Breast epithelium (tissue), 4 donors: Measurements from ENCODE around the gene SMIM20. TPM values are rescaled to one million over a fixed set of nuclear protein-coding genes. Genes with fewer than 3 reads are reported as not detected.

Experiments used
- DNase-seq, 2 donors: peaks; one replicate each; pipeline ENCODE4 v3.0.0-alpha.2; 2019; ENCODE audit warnings: low spot score in 2 of 2
- H3K27ac ChIP-seq, 2 donors: fragments of 200-600 bp; sonication (generic) in 1 of 2; one replicate each; pipeline ENCODE4 v1.5.1; 2016 to 2019; ENCODE audit warnings: mild to moderate bottlenecking in 1 of 2
- H3K27me3 ChIP-seq, 2 donors: fragments of 200-600 bp; sonication (generic) in 1 of 2; one replicate each; pipeline versions ENCODE4 v1.5.1 to v1.6.0; 2017 to 2019; ENCODE audit warnings: control low read depth in 1 of 2, mild to moderate bottlenecking in 1 of 2
- H3K36me3 ChIP-seq: fragments of 200-600 bp; one replicate; pipeline ENCODE4 v1.5.1; 2019
- H3K4me1 ChIP-seq, 2 donors: fragments of 200-600 bp; sonication (generic); one replicate each; pipeline ENCODE4 v1.5.1; 2016 to 2019; ENCODE audit warnings: control low read depth in 1 of 2
- H3K4me3 ChIP-seq, 3 donors: fragments of 200-600 bp; sonication (generic); 1 replicate in 2 of 3; 2 replicates in 1 of 3; pipeline ENCODE4 v1.5.1; 2016 to 2019; ENCODE audit warnings: mild to moderate bottlenecking in 3 of 3, moderate library complexity in 2 of 3
- H3K9me3 ChIP-seq, 2 donors: fragments of 200-600 bp; sonication (generic) in 1 of 2; one replicate each; pipeline ENCODE4 v1.5.1; 2016 to 2019; ENCODE audit warnings: control low read depth in 1 of 2
- POLR2A ChIP-seq: fragments of 450-650 bp; IDR thresholded peaks from one replicate; pipeline ENCODE4 v1.6.1; 2016; ENCODE audit warnings: antibody characterized with exemption, mild to moderate bottlenecking, moderate library complexity
- POLR2AphosphoS5 ChIP-seq, 3 donors: sonication (generic); formaldehyde crosslinking; IDR thresholded peaks; one replicate each; pipeline ENCODE4 v1.6.1; 2017; ENCODE audit warnings: antibody characterized with exemption in 3 of 3
- intact Hi-C: fragments of 100-400 bp; cut with DNase I; formaldehyde crosslinking; loops from one replicate; pipeline ENCODE4 v1.15.1; 2023; ENCODE audit warnings: low total_unique reads
- total RNA-seq, 3 donors: library from RNA; depleted of rRNA; stranded (reverse); fragments of >200 nt; gene quantifications; one replicate each; pipeline ENCODE4 v1.1.0, GENCODE V29; 2016
- TF ChIP-seq, protein P1 (sequence below), 3 donors: fragments of 450-650 bp; IDR thresholded peaks; one replicate each; pipeline ENCODE4 v1.5.1; 2016 to 2017; ENCODE audit warnings: antibody characterized with exemption in 3 of 3, mild to moderate bottlenecking in 3 of 3, moderate library complexity in 3 of 3

The SMIM20 gene
- total RNA-seq, 3 donors from 2014 or later: 26.9 to 37.0 (median 29.2) TPM

DNA sequence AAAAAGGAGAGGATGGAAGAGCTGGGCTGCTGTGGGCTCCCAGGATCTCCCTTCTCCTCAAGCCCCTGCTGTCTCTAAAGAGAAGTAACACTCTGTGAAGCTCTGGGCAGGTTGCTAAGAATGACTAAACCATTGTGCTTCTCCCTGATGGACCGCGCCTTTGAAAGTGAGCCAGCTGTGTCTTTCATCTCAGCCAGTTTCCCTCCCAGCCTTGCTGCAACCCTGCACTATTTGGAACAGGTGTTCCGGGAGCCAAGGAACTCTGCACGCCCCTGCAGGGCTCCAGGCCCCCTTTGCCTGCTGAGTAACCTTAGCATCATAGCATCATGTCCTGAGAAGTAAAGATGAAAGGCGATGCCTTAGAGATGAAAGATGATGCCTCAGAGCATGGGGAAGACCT is 39.7 kb downstream of the SMIM20 start:
- no peak for DNase-seq
- Histone ChIP-seq H3K4me1 (no peaks in the 10 kb centered on the region), H3K27me3 (no peaks in the 10 kb centered on the region)

DNA sequence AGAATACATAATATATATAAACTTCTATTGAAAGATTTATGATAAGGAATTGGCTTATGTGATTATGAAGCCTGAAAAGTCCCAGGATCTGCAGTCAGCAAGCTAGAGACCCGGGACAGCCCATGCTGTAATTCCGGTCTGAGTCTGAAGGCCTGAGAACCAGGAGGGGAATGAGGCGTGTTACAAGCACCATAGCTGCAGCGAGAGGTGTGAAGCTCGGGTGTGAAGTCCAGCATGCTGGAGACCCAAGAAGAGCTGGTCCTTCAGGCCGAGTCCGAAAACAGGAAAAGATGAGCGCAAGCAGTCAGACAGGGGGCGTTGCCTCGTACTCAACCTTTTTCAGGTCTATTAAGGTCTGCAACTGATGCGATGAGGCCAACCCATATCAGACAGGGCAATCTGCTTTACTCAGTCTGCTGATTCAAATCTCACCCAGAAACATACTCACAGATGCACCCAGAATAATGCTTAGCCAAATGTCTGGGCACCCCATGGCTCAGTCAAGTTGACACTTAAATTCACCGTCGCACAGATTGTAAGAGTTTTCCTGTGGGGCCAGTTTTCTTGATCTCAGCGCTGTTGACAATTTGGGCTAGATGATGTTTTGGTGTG is 40.4 kb downstream of the SMIM20 start:
- Histone ChIP-seq H3K27ac (no peak overlapping the region), H3K36me3 (no peaks in the 10 kb centered on the region), H3K4me3 (no peak overlapping the region), H3K4me1 (no peaks in the 10 kb centered on the region), H3K27me3 (no peaks in the 10 kb centered on the region), H3K9me3 (no peaks in the 10 kb centered on the region)
- TF ChIP-seq, protein P1, sequence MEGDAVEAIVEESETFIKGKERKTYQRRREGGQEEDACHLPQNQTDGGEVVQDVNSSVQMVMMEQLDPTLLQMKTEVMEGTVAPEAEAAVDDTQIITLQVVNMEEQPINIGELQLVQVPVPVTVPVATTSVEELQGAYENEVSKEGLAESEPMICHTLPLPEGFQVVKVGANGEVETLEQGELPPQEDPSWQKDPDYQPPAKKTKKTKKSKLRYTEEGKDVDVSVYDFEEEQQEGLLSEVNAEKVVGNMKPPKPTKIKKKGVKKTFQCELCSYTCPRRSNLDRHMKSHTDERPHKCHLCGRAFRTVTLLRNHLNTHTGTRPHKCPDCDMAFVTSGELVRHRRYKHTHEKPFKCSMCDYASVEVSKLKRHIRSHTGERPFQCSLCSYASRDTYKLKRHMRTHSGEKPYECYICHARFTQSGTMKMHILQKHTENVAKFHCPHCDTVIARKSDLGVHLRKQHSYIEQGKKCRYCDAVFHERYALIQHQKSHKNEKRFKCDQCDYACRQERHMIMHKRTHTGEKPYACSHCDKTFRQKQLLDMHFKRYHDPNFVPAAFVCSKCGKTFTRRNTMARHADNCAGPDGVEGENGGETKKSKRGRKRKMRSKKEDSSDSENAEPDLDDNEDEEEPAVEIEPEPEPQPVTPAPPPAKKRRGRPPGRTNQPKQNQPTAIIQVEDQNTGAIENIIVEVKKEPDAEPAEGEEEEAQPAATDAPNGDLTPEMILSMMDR (IDR thresholded peaks at IDR 0.05): no peak
- TF ChIP-seq POLR2AphosphoS5 (IDR thresholded peaks at IDR 0.05) (no peak), POLR2A (no peak)
- no peak for DNase-seq
- intact Hi-C loops: no loop called here

More for the DNA sequence above, 39.7 kb downstream of the SMIM20 start:
- Histone ChIP-seq H3K4me3 (no peak overlapping the region), H3K36me3 (no peaks in the 10 kb centered on the region), H3K9me3 (no peaks in the 10 kb centered on the region), H3K27ac (no peak overlapping the region)
- TF ChIP-seq POLR2A (no peak), POLR2AphosphoS5 (IDR thresholded peaks at IDR 0.05) (no peak)
- TF ChIP-seq, protein P1 (IDR thresholded peaks at IDR 0.05): no peak
- intact Hi-C loops: no loop called here

DNA sequence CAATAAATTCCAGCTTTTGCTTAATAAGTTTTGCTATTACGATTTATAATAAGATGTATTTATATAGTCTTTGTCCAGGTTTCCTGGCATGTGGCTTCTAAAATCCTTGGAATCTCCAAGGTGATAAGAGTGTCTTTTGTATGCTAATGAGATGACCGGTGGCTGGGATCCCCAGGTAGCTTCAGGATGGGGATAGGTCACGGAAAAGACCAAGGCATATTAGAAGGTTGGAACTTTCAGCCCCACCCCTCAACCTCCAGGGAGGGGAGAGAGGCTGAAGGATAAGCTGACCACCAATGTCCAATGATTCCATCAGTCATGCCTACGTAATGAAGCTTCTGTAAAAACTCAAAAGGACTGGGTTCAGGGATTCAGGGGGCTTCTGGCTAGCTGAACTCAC is 41.7 kb downstream of the SMIM20 start:
- no peak overlapping the region for H3K27ac ChIP-seq
- TF ChIP-seq POLR2A: no peak
- no peak for TF ChIP-seq POLR2AphosphoS5 (IDR thresholded peaks at IDR 0.05)
- TF ChIP-seq, protein P1 (IDR thresholded peaks at IDR 0.05): no peak

DNA sequence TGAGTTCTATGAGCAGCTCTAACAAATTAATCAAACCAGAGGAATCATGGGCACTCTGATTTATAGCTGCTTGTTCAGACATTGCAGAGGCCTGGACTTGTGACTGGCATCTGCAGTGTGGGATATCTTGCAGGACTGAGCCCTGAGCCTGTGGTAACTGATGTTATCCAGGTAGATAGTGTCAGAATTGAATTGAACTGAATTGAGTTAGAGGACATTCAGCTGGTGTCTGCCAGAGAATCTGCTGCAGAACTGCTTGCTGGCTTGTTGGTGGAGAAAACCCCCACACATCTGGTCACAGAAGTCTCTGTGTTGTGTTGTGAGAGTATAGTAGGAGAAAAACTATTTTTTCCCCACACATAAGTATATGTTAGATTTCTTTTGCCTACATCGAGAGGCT is 42.2 kb downstream of the SMIM20 start:
- Histone ChIP-seq H3K36me3 (no peaks in the 10 kb centered on the region), H3K4me1 (no peaks in the 10 kb centered on the region), H3K4me3 (no peak overlapping the region), H3K27ac (no peak overlapping the region), H3K9me3 (no peaks in the 10 kb centered on the region), H3K27me3 (no peaks in the 10 kb centered on the region)
- TF ChIP-seq POLR2AphosphoS5 (IDR thresholded peaks at IDR 0.05) (no peak), POLR2A (no peak)
- TF ChIP-seq, protein P1 (IDR thresholded peaks at IDR 0.05): no peak
- no peak for DNase-seq
- intact Hi-C loops: no loop called here

More for the DNA sequence above, 41.7 kb downstream of the SMIM20 start:
- no peaks in the 10 kb centered on the region for H3K9me3 ChIP-seq
- H3K27me3 ChIP-seq: no peaks in the 10 kb centered on the region
- no peaks in the 10 kb centered on the region for H3K36me3 ChIP-seq
- no peak for DNase-seq
- H3K4me3 ChIP-seq: no peak overlapping the region
- intact Hi-C loops: no loop called here
- H3K4me1 ChIP-seq: no peaks in the 10 kb centered on the region

DNA sequence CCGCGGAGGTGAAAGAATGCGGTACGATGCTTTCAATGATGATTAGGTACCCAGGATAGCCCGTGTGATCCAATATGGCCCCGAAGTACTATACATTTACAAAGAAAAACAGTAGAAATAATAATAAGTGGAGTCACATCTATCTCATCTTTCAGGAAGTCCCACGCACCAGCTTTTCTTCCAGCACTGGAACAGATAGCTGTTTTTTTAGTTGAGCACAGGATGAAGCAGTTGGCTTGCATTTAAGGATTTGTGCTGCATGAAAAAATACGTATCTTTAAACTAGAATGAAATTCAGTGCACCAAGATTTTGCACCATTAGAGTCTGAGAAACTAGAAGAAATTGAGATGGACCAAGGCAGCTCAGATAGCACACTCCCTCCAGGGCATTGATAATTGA is 44.1 kb downstream of the SMIM20 start:
- Histone ChIP-seq H3K4me3 (no peak overlapping the region), H3K4me1 (no peaks in the 10 kb centered on the region), H3K36me3 (no peaks in the 10 kb centered on the region), H3K9me3 (no peaks in the 10 kb centered on the region), H3K27ac (no peak overlapping the region), H3K27me3 (no peaks in the 10 kb centered on the region)
- intact Hi-C loops: no loop called here
- no peak for DNase-seq
- TF ChIP-seq, protein P1 (IDR thresholded peaks at IDR 0.05): no peak
- no peak for TF ChIP-seq POLR2AphosphoS5 (IDR thresholded peaks at IDR 0.05)
- TF ChIP-seq POLR2A: no peak
